HG03457 (cell line): ENCODE data around the gene SLTM.
"Not testable (repeated sequence)": the region's sequence is repeated elsewhere in the genome, so short reads cannot be mapped to it uniquely, and the experiment has no call there.

Experiments
- ATAC-seq: cut with Tn5 transposase; IDR thresholded peaks from one replicate; pipeline ENCODE4 v1.9.1; 2021; ENCODE audit warnings: moderate number of reproducible peaks; ENCODE audit not compliant: unreplicated experiment

The SLTM gene

GRCh38 chr15:58929891-58930416 lies 3.5 kb downstream of the SLTM start:
- ATAC-seq, result no peak

GRCh38 chr15:58926823-58927222 lies 6.7 kb downstream of the SLTM start:
- no peak for ATAC-seq

GRCh38 chr15:58924327-58924726 lies 9.2 kb downstream of the SLTM start:
- no peak for ATAC-seq

GRCh38 chr15:58923696-58924300 lies 9.7 kb downstream of the SLTM start:
- ATAC-seq, result no peak

- no peak for ATAC-seq
These were observed 10.2 kb downstream of the SLTM start for GRCh38 chr15:58923284-58923683.

GRCh38 chr15:58921267-58921790 lies 12.2 kb downstream of the SLTM start:
- no peak for ATAC-seq

- not testable (repeated sequence) for ATAC-seq
These were observed 13.0 kb downstream of the SLTM start for GRCh38 chr15:58920447-58920846.

- no peak for ATAC-seq
These were observed 14.2 kb downstream of the SLTM start for GRCh38 chr15:58919232-58919631.

DNA sequence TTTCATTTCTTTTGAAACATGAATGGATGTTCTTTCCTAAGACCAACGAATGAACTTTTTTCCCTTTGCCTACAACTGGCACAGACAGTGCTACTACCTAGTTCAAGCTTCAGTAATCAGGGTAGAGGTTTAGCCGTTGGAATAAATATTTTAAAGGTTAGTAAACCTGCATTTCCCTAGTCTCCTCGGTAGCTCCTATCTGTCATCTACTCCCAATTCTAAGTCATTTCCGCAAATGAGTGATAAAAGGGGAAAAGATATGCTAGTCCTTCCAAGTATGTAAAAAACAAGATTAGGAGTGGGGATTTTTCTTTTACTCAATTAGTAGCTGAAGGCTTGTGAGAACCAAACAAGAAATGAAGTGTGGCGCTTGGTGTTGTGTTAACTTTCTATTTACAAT lies 15.2 kb downstream of the SLTM start:
- ATAC-seq, result no peak

GRCh38 chr15:58917613-58918129 lies 15.8 kb downstream of the SLTM start:
- ATAC-seq, result not testable (repeated sequence)

GRCh38 chr15:58916962-58917361 lies 16.5 kb downstream of the SLTM start:
- no peak for ATAC-seq

DNA sequence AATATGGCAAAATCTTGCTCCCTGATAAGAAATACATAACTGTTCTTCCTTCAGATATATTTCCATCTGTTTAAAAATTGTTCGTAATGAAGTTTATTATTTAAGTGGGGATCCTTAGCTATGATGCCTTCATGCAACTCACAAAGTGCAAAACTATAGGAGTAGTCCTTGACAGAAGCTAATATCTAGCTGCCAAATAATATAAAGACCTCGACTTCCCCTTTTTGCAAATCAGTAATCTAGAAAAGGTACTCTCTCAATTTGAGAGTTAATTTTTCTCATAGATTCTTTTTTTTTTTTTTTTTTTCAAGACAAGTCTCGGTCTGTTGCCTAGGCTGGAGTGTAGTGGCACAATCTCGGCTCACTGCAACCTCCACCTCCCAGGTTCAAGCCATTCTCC lies 23.0 kb downstream of the SLTM start:
- no peak for ATAC-seq

DNA sequence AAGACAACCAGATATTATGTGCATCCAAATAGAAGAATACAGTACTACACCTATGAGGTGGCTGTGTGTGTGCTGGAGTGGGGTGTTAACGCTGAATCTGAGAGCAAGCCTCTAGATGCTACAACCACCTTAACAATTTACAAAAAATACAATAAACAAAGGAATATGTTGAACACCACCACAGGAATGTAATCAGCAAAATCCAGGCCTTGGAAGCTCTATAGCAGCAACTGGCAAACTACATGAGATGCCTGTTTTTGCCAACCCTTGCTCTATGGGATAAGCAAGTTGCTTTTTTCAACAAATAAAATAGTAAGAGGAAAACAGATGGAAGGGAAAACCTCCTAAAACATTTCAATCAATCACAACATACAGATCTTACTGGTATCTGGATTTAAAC lies 23.9 kb downstream of the SLTM start:
- ATAC-seq, result no peak

- no peak for ATAC-seq
These were observed 24.7 kb downstream of the SLTM start for GRCh38 chr15:58908550-58909309.

DNA sequence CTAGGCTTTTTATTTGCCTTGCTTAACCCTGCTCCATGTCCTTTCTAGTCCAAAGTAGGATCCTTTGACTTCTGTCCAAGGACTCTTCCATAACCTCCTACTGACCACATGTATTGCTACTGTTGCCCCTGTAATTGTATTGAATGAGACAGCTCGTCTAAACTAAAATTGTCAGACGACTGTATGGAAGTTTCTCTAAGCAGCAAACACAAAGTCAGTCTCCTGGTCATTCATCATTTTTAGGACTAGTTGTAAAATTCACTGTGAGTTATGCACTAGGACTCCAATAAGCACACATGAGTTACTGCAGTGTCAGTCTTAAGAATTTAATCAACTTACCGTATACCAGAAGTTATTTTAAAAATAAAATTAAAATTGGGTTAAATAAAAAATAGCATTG lies 32.8 kb downstream of the SLTM start:
- ATAC-seq, result no peak

GRCh38 chr15:58898150-58898680 lies 35.3 kb downstream of the SLTM start:
- ATAC-seq, result no peak

GRCh38 chr15:58889363-58889762 lies 44.1 kb downstream of the SLTM start:
- no peak for ATAC-seq

DNA sequence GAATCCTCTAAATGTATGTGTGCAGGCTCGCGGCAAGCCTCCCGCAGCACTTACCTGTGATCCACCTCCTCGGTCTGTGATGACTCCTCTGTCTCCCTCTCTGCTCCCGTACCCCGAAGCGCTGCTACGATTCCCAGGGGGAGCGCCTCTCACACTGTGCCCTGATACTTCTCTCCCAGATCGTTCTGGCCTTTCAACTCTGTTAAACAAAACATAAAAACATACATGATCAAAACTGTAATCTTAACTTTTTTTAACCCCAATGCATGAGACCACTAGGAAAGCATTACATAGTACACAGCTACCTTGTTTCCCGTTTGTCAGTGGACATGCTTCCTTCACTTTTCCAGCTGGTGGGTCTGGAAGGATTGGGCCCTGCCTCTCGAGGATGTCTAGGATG lies 46.6 kb downstream of the SLTM start:
- ATAC-seq, result no peak

GRCh38 chr15:58883926-58884325 lies 49.6 kb downstream of the SLTM start:
- ATAC-seq, result not testable (repeated sequence)

- ATAC-seq, result no peak
These were observed 51.2 kb downstream of the SLTM start for GRCh38 chr15:58882243-58882642.

- ATAC-seq, result no peak
These were observed 53.2 kb downstream of the SLTM start for GRCh38 chr15:58880320-58880719.
